BJ (cell line): ENCODE results near the gene KCNIP3. TPM values are rescaled to one million over a fixed set of nuclear protein-coding genes. Genes with fewer than 3 reads are reported as not detected.

Experiments
- CTCF ChIA-PET: fragments of 350-600 bp; formaldehyde crosslinking; extraction: SDS; loops from one replicate; lab custom pipeline; 2021; ENCODE audit warnings: antibody characterized with exemption, inconsistent platforms; lab: Yijun Ruan, JAX
- POLR2A ChIA-PET: fragments of 300-600 bp; sonication (Branson Sonifier 250); formaldehyde crosslinking; extraction: SDS; loops from one replicate; lab custom pipeline; 2021; ENCODE audit warnings: antibody characterized with exemption; lab: Charles Lee
- DNase-seq: peaks from one replicate; pipeline ENCODE4 v3.0.0-alpha.2; 2011; ENCODE audit warnings: low read depth
- H3K27me3 ChIP-seq: 2 replicates; pipeline ENCODE4 v1.6.0; 2011; ENCODE audit warnings: low read length; ENCODE audit not compliant: control insufficient read depth, insufficient read depth
- H3K36me3 ChIP-seq: 2 replicates; pipeline ENCODE4 v1.5.1; 2011; ENCODE audit warnings: low read length; ENCODE audit not compliant: control insufficient read depth, insufficient read depth
- H3K4me3 ChIP-seq: 2 replicates; pipeline ENCODE4 v1.5.1; 2011; ENCODE audit warnings: low read depth, mild to moderate bottlenecking, control low read depth, low read length
- polyA plus RNA-seq: library from polyadenylated mRNA; depleted of rRNA; stranded (reverse); fragments of >200 nt; gene quantifications from 2 replicates; pipeline ENCODE4 v1.2.3, GENCODE V29; 2011
- TF ChIP-seq, protein P1 (sequence below): IDR thresholded peaks from 2 replicates; pipeline ENCODE4 v1.5.1; 2011; ENCODE audit warnings: low read depth, mild to moderate bottlenecking, control low read depth, inconsistent platforms, low read length, moderate library complexity; ENCODE audit not compliant: insufficient read depth

KCNIP3 gene
- polyA plus RNA-seq, 1 experiment = 4.1 TPM

DNA sequence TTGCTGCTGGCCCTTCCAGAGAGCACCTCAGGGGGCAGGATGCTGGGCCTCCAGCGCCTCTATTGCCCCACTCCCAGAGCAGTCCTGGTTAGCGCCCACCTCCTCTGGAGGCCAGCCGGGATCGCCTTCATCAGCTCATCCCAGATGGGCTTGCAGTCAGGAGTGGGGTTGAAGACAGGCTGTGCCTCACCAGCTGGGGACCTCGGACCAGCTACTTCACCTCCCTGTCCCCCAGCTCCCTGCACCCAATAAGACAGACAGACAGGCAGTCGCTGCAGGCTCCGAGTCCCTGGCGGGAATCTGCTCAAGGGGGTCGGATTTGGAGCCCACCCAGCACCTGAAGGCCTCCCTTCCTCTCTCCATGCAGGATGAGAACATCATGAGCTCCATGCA lies 86.5 kb downstream of the KCNIP3 start:
- Histone ChIP-seq H3K36me3 (no peaks in the 10 kb centered on the region; the same call in 1 of the 2 replicates), H3K27me3 (no peaks in the 10 kb centered on the region), H3K4me3 (no peak overlapping the region)
- ChIA-PET CTCF (interaction anchor here (0.7 to 2.1 kb wide), 6 partner anchors 9 to 69 kb away, joined by 3 to 11 read pairs (median 4); no protein-coding TSS in a partner anchor), POLR2A (no interaction called here)
- TF ChIP-seq, protein P1, sequence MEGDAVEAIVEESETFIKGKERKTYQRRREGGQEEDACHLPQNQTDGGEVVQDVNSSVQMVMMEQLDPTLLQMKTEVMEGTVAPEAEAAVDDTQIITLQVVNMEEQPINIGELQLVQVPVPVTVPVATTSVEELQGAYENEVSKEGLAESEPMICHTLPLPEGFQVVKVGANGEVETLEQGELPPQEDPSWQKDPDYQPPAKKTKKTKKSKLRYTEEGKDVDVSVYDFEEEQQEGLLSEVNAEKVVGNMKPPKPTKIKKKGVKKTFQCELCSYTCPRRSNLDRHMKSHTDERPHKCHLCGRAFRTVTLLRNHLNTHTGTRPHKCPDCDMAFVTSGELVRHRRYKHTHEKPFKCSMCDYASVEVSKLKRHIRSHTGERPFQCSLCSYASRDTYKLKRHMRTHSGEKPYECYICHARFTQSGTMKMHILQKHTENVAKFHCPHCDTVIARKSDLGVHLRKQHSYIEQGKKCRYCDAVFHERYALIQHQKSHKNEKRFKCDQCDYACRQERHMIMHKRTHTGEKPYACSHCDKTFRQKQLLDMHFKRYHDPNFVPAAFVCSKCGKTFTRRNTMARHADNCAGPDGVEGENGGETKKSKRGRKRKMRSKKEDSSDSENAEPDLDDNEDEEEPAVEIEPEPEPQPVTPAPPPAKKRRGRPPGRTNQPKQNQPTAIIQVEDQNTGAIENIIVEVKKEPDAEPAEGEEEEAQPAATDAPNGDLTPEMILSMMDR = no peak
- DNase-seq = no peak

GRCh38 chr2:95384854-95385569 lies 87.9 kb downstream of the KCNIP3 start:
- DNase-seq = no peak
- POLR2A ChIA-PET = no interaction called here
- CTCF ChIA-PET = interaction anchor here (0.9 to 2.1 kb wide), 8 partner anchors 8 to 344 kb away, joined by 3 to 11 read pairs (median 5); no protein-coding TSS in a partner anchor
- Histone ChIP-seq H3K4me3 (no peak overlapping the region), H3K36me3 (no peaks in the 10 kb centered on the region), H3K27me3 (no peaks in the 10 kb centered on the region)
- TF ChIP-seq, protein P1 = no peak

GRCh38 chr2:95385570-95385984 lies 88.4 kb downstream of the KCNIP3 start:
- H3K36me3 ChIP-seq = no peaks in the 10 kb centered on the region
- CTCF ChIA-PET = interaction anchor here (1.1 to 2.1 kb wide), 4 partner anchors 11 to 154 kb away, joined by 3 to 11 read pairs (median 6); no protein-coding TSS in a partner anchor
- no peak for DNase-seq
- TF ChIP-seq, protein P1 = no peak
- no peaks in the 10 kb centered on the region for H3K27me3 ChIP-seq
- POLR2A ChIA-PET = no interaction called here
- H3K4me3 ChIP-seq = no peak overlapping the region

DNA sequence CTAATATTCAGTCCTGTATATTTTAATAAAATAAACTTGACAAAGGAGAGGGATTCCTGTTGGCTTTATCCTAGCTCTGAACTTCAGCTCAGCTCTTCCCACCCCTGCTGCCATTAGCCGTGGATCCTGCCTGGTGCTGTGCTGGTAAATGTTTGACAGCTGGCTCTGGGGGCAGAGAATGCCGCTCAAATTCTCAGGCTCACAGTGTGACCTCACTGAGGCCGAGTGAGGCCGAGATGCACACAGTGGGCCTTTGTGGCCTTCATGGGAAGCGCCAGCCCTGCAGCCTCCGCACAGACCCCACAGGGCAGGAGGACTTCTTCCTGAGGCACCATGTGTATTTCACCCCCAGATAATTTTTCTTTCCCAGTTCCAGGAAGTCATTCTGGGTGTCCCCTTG lies 88.9 kb downstream of the KCNIP3 start:
- H3K27me3 ChIP-seq = no peaks in the 10 kb centered on the region
- H3K36me3 ChIP-seq = no peaks in the 10 kb centered on the region
- TF ChIP-seq, protein P1 = no peak
- CTCF ChIA-PET = interaction anchor here (1.6 to 3.6 kb wide), 3 partner anchors 15 to 155 kb away, joined by 5 to 10 read pairs (median 7); no protein-coding TSS in a partner anchor
- no peak overlapping the region for H3K4me3 ChIP-seq
- POLR2A ChIA-PET = no interaction called here
- no peak for DNase-seq

GRCh38 chr2:95387358-95387757 lies 90.2 kb downstream of the KCNIP3 start:
- Histone ChIP-seq H3K4me3 (no peak overlapping the region), H3K36me3 (no peaks in the 10 kb centered on the region), H3K27me3 (no peaks in the 10 kb centered on the region)
- POLR2A ChIA-PET = no interaction called here
- CTCF ChIA-PET = interaction anchor here (0.9 to 3.6 kb wide), 8 partner anchors 7 to 342 kb away, joined by 3 to 59 read pairs (median 17); partner anchors contain the start of gene FAHD2A
- no peak for DNase-seq
- TF ChIP-seq, protein P1 = no peak
